Measurements from ENCODE around the gene CBX6. TPM values are rescaled to one million over a fixed set of nuclear protein-coding genes. Genes with fewer than 3 reads are reported as not detected.

The CBX6 gene
- total and polyA plus RNA-seq, 2 experiments from 2014 or later, result 51.9 to 52.1 TPM

- H3K9me2 ChIP-seq (ENCODE audit: insufficient read depth), result no peaks in the 10 kb centered on the region
- in situ Hi-C loops (cut with MboI), result no loop called here
- no peak overlapping the region for H3K4me3 ChIP-seq
- H3K79me2 ChIP-seq (ENCODE audit: insufficient read depth), result no peaks in the 10 kb centered on the region
- 27 to 30% methylated on average over 16 to 24 of the region's 24 CpGs for WGBS, 2 experiments (ENCODE audit: low coverage in 1 of 2, low lambda C conversion rate in 2 of 2, missing lambda C conversion rate in 2 of 2)
- no peaks in the 10 kb centered on the region for H3K27me3 ChIP-seq (replicated peaks; ENCODE audit: insufficient read depth)
- 0 out of 2 replicates have a peak, but pooled peaks cover 4% of the 10 kb centered on the region for H3K4me1 ChIP-seq (ENCODE audit: insufficient read depth)
- no peaks in the 10 kb centered on the region for H4K20me1 ChIP-seq (ENCODE audit: insufficient read depth)
- TF ChIP-seq EZH2 (IDR thresholded peaks at IDR 0.05; ENCODE audit: insufficient read depth, poor library complexity, severe bottlenecking), result no peak
- no peak for TF ChIP-seq EZH2phosphoT487 (IDR thresholded peaks at IDR 0.05; ENCODE audit: insufficient read depth, low read depth)
- H3K27ac ChIP-seq, result no peak overlapping the region
- no peaks in the 10 kb centered on the region for H3F3A ChIP-seq (ENCODE audit: insufficient read depth)
- H3K4me2 ChIP-seq (ENCODE audit: unreplicated experiment), result peak overlapping the region; percentile 13
- H3K9ac ChIP-seq, result peak overlapping the region; percentile 44
- H2AFZ ChIP-seq, result peak overlapping the region; percentile 10; the same call in 1 of the 2 replicates
- H3K9me3 ChIP-seq (ENCODE audit: low read depth), result no peaks in the 10 kb centered on the region
- peak; percentile 46 for DNase-seq
- no peaks in the 10 kb centered on the region for H3K36me3 ChIP-seq (ENCODE audit: low read depth)
These were observed 7.4 kb downstream of the CBX6 start for GRCh38 chr22:38864361-38865191.

DNA sequence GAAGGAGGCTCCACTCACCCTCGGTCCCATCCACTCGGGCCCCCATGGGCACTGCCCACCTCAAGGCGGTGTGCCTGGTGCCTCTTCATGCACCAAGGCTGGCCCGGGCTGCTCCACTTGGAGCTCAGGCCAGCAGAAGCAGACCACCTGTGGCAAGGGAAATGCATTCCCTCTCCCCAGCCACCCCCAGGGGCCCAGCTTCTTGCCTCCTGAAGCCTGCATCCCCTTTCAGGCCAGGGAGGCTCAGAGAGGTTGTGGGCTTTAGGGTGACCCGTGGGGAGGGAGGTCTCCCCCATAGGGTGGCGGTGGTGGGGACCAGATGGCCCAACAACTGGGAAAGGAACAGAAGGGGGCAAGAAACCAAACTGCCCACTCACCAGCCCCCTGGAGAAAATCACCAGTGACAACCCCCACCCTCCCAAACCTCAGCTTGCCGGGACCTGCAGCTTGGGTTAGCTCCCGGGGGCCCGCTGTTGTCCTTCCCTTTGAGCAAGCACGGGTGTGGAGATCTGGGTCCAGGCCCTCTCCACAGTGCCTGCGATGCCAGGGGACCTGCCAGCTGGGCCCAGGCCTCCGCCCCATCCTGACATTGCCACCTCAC lies 8.4 kb downstream of the CBX6 start:
- DNase-seq, result no peak
- no peaks in the 10 kb centered on the region for H3K9me3 ChIP-seq (ENCODE audit: low read depth)
- no peaks in the 10 kb centered on the region for H3K36me3 ChIP-seq (ENCODE audit: low read depth)
- TF ChIP-seq EZH2 (IDR thresholded peaks at IDR 0.05; ENCODE audit: insufficient read depth, poor library complexity, severe bottlenecking) (no peak), EZH2phosphoT487 (IDR thresholded peaks at IDR 0.05; ENCODE audit: insufficient read depth, low read depth) (no peak)
- 0 out of 2 replicates have a peak, but pooled peaks cover 4% of the 10 kb centered on the region for H3K4me1 ChIP-seq (ENCODE audit: insufficient read depth)
- no peaks in the 10 kb centered on the region for H3K9me2 ChIP-seq (ENCODE audit: insufficient read depth)
- in situ Hi-C loops (cut with MboI), result no loop called here
- no peaks in the 10 kb centered on the region for H4K20me1 ChIP-seq (ENCODE audit: insufficient read depth)
- H3K4me3 ChIP-seq, result no peak overlapping the region
- no peaks in the 10 kb centered on the region for H3K27me3 ChIP-seq (replicated peaks; ENCODE audit: insufficient read depth)
- no peak overlapping the region for H3K4me2 ChIP-seq (ENCODE audit: unreplicated experiment)
- H3K9ac ChIP-seq, result no peak overlapping the region
- no peak overlapping the region for H2AFZ ChIP-seq
- 75 to 79% methylated on average over 12 of the region's 12 CpGs for WGBS, 2 experiments (ENCODE audit: low coverage in 1 of 2, low lambda C conversion rate in 2 of 2, missing lambda C conversion rate in 2 of 2)
- H3K27ac ChIP-seq, result no peak overlapping the region
- H3F3A ChIP-seq (ENCODE audit: insufficient read depth), result no peaks in the 10 kb centered on the region
- H3K79me2 ChIP-seq (ENCODE audit: insufficient read depth), result no peaks in the 10 kb centered on the region

DNA sequence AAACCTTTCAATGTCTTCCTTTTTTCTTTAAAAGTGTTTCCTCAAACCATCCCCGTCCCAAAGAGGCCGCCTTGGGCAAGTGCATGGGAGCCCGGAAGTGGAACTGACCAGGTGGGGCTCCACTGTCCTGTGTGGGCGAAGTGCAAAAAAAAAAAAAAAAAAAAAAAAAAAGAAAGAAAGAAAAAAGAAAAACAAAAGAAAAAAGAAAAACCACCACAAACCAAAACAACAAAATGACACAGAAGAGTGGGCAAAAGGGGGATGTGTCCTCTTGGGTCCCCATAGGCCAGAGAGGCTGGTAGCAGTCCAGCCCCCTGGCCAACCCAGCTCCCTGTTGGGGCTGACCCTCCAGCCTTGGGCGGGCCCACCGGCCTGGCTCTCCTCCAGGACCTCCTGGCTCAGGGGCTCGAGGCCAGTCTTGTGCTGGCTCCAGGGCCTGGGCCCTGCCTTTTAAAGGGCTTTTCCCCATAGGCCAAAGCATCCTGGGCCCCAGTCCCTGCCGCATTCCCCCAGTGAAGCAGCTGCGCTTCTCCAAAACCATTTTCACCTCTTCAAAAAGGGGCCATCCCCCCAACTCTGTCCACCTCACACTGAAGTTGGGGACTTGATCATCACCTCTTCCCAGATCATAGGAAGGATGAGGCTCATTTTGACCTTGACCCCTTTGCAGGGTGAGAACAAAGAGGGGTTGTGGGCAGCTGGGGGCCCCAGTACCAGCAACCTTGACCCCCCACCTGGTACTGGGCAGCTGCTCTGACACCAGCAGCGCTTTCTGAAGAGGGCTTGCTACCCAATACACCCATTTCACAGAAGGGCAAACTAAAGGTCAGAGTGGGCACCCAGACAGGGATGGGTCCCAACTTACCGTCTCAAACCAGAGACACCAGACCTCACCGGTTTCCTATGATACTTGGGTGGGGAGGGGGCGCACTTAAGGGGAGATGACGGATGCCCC lies 9.4 kb downstream of the CBX6 start:
- no peak for TF ChIP-seq EZH2 (IDR thresholded peaks at IDR 0.05; ENCODE audit: insufficient read depth, poor library complexity, severe bottlenecking)
- no peak for TF ChIP-seq EZH2phosphoT487 (IDR thresholded peaks at IDR 0.05; ENCODE audit: insufficient read depth, low read depth)
- H3K27ac ChIP-seq, result no peak overlapping the region
- H2AFZ ChIP-seq, result no peak overlapping the region
- H3K9ac ChIP-seq, result no peak overlapping the region
- H3K79me2 ChIP-seq (ENCODE audit: insufficient read depth), result no peaks in the 10 kb centered on the region
- 35 to 41% methylated on average over 14 of the region's 14 CpGs for WGBS, 2 experiments (ENCODE audit: low coverage in 1 of 2, low lambda C conversion rate in 2 of 2, missing lambda C conversion rate in 2 of 2)
- H4K20me1 ChIP-seq (ENCODE audit: insufficient read depth), result no peaks in the 10 kb centered on the region
- H3K27me3 ChIP-seq (replicated peaks; ENCODE audit: insufficient read depth), result no peaks in the 10 kb centered on the region
- no peak overlapping the region for H3K4me3 ChIP-seq
- no peaks in the 10 kb centered on the region for H3K36me3 ChIP-seq (ENCODE audit: low read depth)
- in situ Hi-C loops (cut with MboI), result no loop called here
- H3K4me1 ChIP-seq (ENCODE audit: insufficient read depth), result 0 out of 2 replicates have a peak, but pooled peaks cover 4% of the 10 kb centered on the region
- DNase-seq, result no peak
- H3K4me2 ChIP-seq (ENCODE audit: unreplicated experiment), result no peak overlapping the region
- H3F3A ChIP-seq (ENCODE audit: insufficient read depth), result no peaks in the 10 kb centered on the region
- no peaks in the 10 kb centered on the region for H3K9me3 ChIP-seq (ENCODE audit: low read depth)
- H3K9me2 ChIP-seq (ENCODE audit: insufficient read depth), result no peaks in the 10 kb centered on the region

GRCh38 chr22:38861927-38862326 lies 10.1 kb downstream of the CBX6 start:
- Histone ChIP-seq H3K9me2 (ENCODE audit: insufficient read depth) (no peaks in the 10 kb centered on the region), H3K27me3 (replicated peaks; ENCODE audit: insufficient read depth) (no peaks in the 10 kb centered on the region), H3K9ac (no peak overlapping the region), H3F3A (ENCODE audit: insufficient read depth) (no peaks in the 10 kb centered on the region), H3K4me3 (no peak overlapping the region), H4K20me1 (ENCODE audit: insufficient read depth) (no peaks in the 10 kb centered on the region), H3K4me2 (ENCODE audit: unreplicated experiment) (no peak overlapping the region), H3K4me1 (ENCODE audit: insufficient read depth) (0 out of 2 replicates have a peak, but pooled peaks cover 4% of the 10 kb centered on the region), H3K27ac (no peak overlapping the region), H3K9me3 (ENCODE audit: low read depth) (no peaks in the 10 kb centered on the region), H3K79me2 (ENCODE audit: insufficient read depth) (no peaks in the 10 kb centered on the region), H2AFZ (no peak overlapping the region), H3K36me3 (ENCODE audit: low read depth) (no peaks in the 10 kb centered on the region)
- in situ Hi-C loops (cut with MboI), result no loop called here
- TF ChIP-seq EZH2phosphoT487 (IDR thresholded peaks at IDR 0.05; ENCODE audit: insufficient read depth, low read depth) (no peak), EZH2 (IDR thresholded peaks at IDR 0.05; ENCODE audit: insufficient read depth, poor library complexity, severe bottlenecking) (no peak)
- 31 to 34% methylated on average over 12 of the region's 12 CpGs for WGBS, 2 experiments (ENCODE audit: low coverage in 1 of 2, low lambda C conversion rate in 2 of 2, missing lambda C conversion rate in 2 of 2)
- DNase-seq, result no peak
